Left cardiac atrium (tissue), 4 donors: Measurements from ENCODE around the gene SIGMAR1. TPM values are rescaled to one million over a fixed set of nuclear protein-coding genes. Genes with fewer than 3 reads are reported as not detected.

Source experiments
- ATAC-seq, 2 donors: fragments of 200-7000 bp; cut with Tn5 transposase; one replicate each; pipeline ENCODE4 v1.9.1; 2020; ENCODE audit warnings: mild to moderate bottlenecking in 2 of 2, moderate library complexity in 2 of 2
- DNase-seq: peaks from one replicate; pipeline ENCODE4 v3.0.0-alpha.2; 2020
- intact Hi-C, 2 donors: fragments of 100-400 bp; cut with DNase I; formaldehyde crosslinking; loops; one replicate each; pipeline versions ENCODE4 v1.14.1 to v1.15.1; 2022 to 2023
- long read RNA-seq: library from polyadenylated mRNA; unstranded; transcript quantifications from one replicate; pipeline ENCODE4 v2.0.0, GENCODE V29; 2021
- total RNA-seq, 2 donors: library from RNA; stranded (reverse); fragmentation: NEBNext Ultra II Directional; extraction: Animal tissue kit (Norgen Biotek cat#: 25700); gene quantifications; one replicate each; pipeline ENCODE4 v1.2.1, GENCODE V29; 2021
- donor health status: DM: no; HTN: yes; CAD: no.
- donor health status: DM: no; HTN: yes; CAD: no; lungs with severe emphysema.
- donor health status: DM: yes; HTN: yes; CAD: no.
- donor health status: Dilated cardiomyopathy.

Gene SIGMAR1
- total RNA-seq, result 10 to 100 TPM; 31.8 to 33.3 TPM
- long read RNA-seq, transcript SIGMAR1-201 (4 exons, 1,656 nt), result major isoform, 82 of 92 reads
- long read RNA-seq, partial matches to known transcripts, result 1 of 92 reads
- long read RNA-seq, other reads (novel, unspliced or antisense), result 5 of 92 reads

DNA sequence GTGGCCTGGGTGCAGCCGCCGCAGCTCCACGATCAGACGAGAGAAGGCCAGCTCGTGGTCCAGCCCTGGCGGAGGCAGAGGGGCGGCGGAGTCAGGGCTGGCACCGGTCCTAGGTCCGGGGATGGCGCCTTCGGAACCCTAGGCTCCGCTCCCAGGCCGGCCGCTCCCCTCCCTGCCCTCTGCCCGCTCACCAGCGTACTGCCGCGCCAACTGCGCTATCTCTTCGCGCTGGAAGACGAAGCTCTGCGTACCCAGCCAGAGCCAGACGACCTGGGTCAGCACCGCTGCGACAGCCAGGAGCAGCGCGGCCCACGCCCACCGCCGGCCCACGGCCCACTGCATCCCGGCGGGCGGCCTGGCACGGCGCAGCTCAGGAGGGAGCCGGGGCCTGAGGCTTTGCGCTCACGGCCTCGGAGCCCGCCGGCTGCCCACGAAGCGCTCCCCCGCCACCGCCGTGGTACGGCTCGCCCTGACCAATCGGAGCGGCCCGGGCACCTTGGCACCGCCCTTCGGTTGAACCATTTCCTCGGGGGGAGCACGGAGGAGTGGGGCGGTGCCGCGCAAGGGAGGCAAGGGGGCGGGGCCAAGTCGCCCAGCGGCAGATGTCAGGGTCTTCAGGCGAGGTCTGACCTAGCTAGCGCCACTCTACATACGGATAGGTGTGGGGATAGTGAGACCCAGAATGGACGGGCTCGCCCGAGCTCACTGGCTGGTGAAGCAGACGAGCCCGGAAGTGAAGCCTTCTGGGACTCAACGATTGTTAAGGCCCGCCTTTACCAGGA lies at the start of gene SIGMAR1:
Gene SIGMAR1 (minus strand): TSS at position 432 of the 782 bp plus-strand sequence. CDS start 90 bp downstream, at position 342.
- peak; percentile 95 for DNase-seq
- intact Hi-C loops, result no loop called here
- ATAC-seq, result peak; percentile 96 to 98

DNA sequence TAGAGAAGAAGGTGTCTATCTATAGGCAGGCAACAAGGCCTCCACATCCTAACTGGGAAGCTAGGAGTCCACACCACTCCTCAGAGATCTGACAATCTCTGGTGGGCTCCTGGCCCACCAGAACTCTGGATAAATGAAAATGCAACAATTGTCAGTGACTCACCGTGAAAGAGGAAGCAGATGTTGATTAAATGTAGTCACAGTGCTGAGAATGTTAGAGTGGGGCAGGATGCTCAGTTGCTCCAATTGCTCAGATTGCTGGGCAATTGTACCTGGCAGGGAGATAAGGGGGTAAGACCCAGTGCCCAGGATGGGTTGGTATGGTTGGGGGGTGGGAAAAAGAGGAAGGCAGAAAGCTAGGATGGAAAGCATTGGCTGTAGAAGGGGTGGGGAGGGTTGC lies 49.1 kb upstream of the SIGMAR1 start:
- intact Hi-C loops, result no loop called here

DNA sequence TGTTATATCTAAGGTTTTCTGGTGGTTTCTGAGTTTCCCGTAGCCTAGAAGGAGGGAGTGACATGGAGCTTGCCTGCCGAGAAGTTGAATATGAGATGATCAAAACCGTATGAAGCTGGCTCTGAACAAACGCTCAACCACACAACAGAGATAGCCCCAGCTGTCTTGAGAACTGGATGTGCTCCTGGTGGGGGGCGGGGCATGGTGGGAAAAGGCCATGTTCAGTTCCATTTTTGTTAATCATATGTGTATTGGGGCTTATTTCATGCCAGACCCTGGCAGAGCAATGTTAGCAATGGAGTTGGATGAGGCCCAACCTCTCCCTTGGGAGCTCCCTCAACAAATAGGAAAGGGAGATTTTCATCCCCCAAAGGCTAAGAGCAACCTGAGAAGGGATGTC lies 48.6 kb upstream of the SIGMAR1 start:
- ATAC-seq (peak; percentile 40 to 61), DNase-seq (peak; percentile 69)
- intact Hi-C loops, result no loop called here

More for the DNA sequence above, 49.1 kb upstream of the SIGMAR1 start:
- no peak for ATAC-seq
- DNase-seq, result no peak

DNA sequence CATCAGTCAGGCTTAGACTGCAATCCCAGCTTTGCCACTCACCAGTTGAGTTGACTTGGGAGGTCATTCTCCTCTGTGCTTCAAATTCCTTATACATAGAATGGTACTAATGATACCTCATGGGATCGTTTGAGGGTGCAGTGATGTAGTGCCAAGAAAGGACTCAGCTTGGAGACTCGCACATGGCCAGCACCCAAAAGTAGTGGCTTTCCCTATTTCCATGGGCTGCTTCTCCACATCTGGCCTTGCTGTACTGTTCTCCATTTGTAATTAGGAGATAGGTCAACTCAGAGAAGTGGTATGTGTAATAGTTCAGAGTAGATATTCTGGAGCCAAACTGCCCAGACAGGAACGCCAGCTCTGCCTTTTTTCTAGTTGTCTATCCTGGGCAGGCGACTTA lies 48.0 kb upstream of the SIGMAR1 start:
- intact Hi-C loops, result no loop called here
- DNase-seq (no peak), ATAC-seq (peak in 1 of 2 donors; percentile 35)

DNA sequence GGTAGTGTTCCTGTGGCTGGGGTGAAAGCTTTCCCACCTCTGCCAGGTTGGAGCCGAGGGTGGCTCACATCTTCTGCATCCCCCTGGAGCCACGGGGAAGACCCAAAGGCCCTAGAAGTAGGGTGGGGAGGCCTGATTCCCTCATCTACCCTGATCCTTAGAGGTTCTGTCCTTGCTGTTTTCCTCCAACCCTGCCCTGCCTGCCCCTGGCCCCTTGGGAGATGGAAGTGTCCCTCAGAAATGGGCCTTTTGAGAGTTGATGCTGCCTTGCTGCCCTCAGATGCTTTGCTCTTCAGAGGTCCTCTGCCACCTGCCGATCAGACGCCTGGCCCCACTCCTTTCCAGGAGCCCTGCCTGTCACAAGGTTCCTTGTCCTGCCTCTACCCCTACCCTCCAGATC lies 47.2 kb upstream of the SIGMAR1 start:
- intact Hi-C loops, result no loop called here
- DNase-seq (no peak), ATAC-seq (no peak)

DNA sequence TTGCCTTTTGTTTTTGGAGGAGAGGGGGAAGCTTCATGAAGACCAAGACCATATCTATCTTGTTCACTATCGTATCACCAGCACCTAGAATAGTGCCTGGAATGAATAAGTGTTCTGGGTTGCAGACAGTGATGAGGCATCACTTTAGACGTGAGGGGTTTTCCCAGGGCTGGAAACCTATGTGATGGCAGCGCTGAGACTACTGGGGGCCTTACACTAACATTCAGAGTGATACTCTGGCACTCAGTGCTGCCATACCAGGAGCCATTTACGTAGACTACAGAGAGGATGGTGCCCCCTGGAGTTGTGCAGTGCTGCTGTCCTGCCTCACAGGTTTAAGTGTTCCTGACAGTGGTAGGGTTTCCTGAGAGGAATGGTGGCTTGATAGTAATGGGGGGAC lies 46.6 kb upstream of the SIGMAR1 start:
- no peak for ATAC-seq
- intact Hi-C loops, result no loop called here
- no peak for DNase-seq

DNA sequence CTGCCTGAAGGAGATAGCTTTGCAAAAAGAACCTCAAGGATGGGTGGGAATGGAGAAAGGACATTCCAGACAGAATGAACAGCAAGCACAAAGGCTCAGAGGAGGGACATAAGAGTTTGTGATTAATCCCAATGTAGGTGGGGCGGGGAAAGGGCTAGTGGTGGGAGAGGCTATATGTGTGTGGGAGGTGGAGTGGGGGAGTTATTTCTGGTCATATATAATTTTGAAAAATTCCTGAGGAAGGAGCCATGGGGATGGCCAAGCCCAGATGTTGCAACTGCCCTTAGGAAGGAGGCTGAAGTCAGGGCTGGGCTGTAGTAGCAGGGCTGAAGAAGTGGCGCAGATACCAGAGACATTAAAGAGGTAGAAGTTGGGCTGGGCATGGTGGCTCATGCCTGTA lies 38.3 kb upstream of the SIGMAR1 start:
- ATAC-seq, result peak in 1 of 2 donors; percentile 17
- no peak for DNase-seq
- intact Hi-C loops, result no loop called here

DNA sequence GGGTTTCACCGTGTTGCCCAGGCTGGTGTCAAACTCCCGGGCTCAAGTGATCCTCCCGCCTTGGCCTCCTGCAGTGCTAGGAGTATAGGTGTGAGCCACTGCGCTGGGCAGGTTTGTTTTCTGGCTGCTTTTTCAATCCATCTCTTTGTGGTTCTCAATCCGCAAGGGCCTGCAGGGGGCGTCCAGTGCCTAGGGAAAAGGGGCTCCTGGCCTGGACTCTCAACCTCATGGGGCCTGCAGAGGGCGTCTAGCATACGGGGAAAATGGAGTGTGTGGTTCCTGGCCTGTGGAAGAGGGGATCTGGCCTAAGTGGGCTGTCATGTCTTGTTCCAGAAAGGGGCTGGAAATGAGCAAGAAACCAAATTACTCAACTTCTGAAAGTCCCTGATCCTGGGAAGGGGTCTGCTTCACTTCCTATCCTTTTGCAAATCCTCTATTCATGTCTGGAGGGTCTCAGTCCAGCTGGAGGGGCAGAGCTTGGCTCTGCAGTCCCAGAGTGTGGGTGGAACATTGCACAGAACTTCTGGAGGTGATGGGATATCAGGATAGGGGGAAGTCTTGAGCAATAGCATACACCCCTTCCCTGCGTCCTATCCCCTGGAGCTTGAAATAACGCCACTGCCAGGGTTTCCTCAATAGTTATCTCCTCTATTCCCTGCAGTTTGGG lies 37.6 kb upstream of the SIGMAR1 start:
- intact Hi-C loops, result no loop called here
- peak; percentile 70 to 86 for ATAC-seq
- peak; percentile 74 for DNase-seq

DNA sequence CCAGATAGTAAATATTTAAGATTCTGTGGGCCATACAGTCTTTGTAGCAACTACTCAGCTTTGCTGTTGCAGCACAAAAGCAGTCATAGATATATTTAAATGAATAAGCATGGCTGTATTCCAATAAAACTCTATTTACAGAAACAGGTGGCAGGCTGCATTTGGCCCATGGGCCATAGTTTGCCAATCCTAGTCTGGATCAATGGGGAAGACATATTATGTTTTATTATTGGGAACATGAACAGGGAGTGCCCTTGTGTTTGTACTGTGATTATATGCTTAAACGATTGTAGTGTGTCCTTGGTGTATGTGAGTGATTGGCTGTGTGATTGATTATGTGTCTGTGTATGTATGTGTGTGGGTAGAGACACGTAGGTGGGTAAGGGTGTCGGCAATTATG lies 36.9 kb upstream of the SIGMAR1 start:
- no peak for ATAC-seq
- no peak for DNase-seq
- intact Hi-C loops, result no loop called here

DNA sequence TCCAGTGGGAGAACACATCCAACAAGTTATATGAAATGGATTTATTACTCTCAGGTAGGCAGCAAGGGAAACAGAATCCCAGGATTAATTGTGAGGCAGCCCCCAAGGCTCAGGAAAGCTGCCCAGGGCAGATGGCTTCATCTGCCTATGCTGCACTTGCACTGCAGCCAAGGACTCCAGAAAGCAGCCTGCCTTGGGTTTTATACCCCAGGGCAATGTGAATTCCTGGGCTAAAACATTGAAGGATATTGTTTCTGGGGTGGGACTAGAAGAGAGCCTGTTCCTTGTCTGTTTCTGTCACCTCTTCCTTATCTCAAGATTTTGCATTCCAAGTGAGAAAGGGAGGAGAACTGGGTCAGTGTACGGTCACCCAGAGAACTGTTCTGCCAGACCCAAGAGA lies 33.7 kb upstream of the SIGMAR1 start:
- intact Hi-C loops, result no loop called here
- ATAC-seq (no peak), DNase-seq (no peak)

DNA sequence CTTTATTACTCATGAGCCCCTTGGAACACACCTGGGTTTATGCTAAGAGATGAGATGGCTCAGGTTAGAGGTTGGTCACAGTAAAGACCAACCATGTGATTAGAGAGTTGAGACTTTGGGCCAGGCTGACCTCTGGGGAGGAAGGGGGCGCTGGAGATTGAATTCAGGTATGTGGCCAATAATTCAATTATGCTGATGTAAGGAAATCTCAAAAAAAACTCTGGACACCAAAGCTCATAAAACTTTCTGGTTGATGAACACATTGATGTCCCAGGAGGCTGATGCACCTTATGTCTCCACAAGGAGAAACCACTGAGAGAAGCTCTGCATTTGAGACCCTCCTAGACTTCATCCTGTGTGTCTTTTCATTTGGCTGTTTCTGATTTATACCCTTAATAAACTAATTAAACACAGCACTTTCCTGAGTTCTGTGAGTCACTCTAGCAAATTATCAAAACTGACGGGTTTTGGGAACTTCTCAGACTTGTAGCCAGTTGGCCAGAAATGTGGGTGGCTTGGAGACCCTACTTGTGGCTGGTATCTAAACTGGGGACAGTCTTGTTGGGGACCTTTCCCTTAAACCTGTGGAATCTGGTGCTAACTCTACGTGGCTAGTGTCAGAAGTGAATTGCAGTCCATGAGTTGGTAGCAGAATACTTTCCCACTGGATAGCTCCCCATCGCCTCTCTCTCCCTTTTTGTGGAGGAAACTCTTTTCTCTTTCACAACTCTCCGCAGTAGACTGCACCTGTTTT lies 32.4 kb upstream of the SIGMAR1 start:
- DNase-seq, result no peak
- intact Hi-C loops, result loop anchor here in 1 of 2 donors (5.0 kb wide), 1 partner anchor 32 kb away; no protein-coding TSS in a partner anchor
- ATAC-seq, result no peak

DNA sequence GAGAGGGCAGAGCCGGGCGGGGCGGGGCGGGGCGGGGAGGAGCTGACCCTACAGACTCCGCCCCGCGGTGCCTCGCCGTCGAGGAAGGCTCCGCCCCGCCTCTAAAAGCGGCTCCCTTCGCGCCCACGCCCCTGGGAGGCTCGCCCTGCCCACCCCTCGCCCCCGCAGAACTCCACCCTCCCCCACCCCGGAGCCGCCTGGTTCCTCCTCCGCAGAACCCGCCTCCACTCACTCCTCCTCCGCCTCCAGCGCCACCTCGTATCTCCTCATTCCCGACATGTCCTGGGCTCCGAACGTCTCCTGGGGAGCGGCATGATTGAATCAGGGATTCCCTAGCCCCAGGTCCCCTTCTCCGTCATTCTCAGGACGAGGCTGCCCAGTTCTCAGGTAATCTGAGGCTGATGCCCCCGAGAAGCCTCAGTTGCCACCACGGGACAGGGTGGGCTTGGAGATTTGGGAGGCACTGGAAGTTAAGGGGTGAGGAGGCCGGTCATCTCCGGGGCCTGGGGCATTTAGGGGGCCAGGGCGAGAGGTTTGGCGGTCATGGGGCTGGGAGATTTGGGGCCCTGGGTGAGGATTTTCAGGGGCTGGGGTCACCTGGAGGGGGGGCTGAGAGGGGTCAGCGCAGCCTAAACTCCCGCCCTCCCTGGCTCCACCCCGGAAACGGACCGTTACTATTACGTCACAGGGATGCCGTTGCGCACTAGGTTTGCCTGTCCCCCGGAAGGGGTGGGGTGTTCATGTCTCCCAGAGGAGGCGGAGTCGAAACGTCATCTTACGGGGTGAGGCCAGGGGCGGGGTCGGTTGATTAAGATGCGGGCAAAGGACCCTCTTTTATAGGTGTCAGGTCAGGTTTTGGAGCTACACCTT lies 28.0 kb upstream of the SIGMAR1 start:
- intact Hi-C loops, result loop anchor here in 1 of 2 donors (5.0 kb wide), 1 partner anchor 37 kb away; no protein-coding TSS in a partner anchor
- ATAC-seq (peak; percentile 90 to 92), DNase-seq (peak; percentile 95)

DNA sequence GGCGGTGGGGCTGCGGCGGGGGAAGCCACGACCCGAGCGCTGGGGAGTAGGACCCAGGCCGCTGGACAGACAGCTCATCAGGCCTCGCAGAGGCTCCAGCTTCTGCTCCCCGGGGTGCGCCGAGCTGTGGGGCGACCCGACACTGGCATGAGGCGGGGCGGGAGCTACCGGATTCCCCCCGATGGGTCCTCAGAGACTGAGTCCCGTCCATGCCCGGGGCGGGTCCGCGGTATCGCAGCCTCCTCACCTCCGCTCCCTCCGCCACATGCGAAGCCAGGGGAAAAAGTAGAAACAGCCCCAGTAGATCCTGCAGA lies 27.4 kb upstream of the SIGMAR1 start:
- intact Hi-C loops, result loop anchor here in 1 of 2 donors (5.0 kb wide), 1 partner anchor 37 kb away; no protein-coding TSS in a partner anchor
- ATAC-seq (no peak), DNase-seq (no peak)

DNA sequence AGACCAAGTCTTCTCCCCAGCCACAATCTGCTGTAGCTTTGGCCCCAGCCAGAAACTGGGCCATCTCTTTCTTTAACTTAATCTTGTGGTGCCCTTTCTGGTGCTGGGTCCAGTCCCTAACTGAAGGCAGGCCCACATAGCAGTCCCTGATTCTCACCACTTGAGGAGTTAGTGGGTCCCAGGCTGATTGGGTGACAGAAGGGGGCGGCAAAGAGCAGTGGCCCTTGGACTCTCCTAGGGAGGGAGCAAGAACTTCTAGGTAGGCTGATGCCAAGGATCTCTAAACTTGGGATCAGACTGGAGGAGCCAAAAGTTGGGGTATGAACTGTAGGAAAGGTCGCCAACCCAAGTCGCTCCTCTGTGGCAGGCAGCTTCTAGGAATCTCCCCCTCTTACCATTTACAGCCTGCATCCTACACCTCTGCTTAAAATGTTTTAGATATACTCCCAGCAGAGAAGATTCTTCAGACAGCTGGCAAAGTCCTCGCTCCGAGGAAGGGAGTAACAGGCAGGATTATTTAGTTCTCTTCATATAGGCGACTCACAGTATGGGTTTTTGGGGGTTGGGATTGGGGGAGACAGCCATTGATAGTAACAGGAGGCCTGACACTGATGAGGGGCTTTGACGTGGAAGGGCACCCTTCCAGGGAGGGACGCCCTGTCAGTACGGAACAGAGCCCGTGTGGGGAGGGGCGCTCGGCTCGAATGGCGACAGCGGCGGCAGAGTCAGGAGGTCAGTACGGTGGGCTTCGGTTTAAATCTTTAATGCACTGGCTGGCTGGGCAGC lies 26.9 kb upstream of the SIGMAR1 start:
- intact Hi-C loops, result loop anchor here in 1 of 2 donors (5.0 kb wide), 1 partner anchor 38 kb away; no protein-coding TSS in a partner anchor
- DNase-seq (peak; percentile 81), ATAC-seq (peak; percentile 44 to 48)

DNA sequence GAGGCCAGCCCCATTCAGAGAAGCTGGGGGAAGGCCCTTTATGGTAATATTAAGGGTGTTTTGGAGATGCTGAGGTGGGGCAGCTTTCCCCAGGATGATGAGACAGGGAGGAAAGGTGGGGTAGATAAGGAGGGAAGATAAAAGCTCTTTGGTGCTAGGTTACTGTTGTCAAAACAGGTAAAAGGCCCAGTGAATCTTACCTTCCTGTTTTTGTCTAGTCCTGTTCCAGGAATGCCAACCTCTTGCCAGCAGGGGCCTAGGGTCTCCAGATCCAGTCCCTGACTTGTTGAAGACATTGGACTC lies 25.7 kb upstream of the SIGMAR1 start:
- DNase-seq, result no peak
- intact Hi-C loops, result no loop called here
- ATAC-seq, result no peak

DNA sequence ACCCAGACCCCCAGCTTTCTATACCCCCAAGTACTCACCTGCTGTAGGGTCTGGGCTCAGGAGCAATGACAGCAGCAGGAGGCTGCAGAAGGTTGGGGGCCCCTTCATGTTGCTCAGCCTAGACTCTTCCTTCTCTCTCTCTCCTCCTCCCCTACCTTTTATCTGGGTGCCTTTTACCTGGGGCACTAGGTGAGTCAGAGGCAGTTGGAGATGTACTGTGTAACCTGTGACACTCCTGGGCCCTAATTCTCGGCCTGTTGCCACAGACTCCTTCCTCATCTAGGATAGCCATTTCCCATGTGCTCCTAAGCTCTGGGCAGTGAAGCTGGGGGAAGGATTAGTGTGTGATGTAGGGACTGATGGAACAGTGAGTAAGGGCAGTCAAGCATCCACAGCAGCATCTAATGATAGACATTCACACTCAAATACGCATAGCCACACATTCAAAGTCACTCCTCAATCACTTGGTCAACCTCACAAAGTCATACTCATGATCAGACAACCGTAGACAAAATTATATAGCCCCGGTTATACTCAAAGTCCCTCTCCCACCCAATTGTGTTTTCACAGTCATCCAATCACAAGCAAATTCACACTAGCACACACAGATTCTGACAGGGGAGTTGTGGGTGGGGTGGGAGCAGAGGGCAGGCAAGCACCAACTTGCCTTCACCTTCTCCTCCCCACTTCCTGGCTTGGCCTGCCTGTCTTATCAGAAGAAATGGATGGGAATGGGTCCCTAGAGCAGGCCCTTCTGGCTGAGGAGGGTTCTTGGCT lies 25.1 kb upstream of the SIGMAR1 start, which contains the start of gene CCL27:
Gene CCL27 (minus strand): TSS at position 132 of the 777 bp plus-strand sequence. CDS start 24 bp downstream, at position 108.
- ATAC-seq (no peak), DNase-seq (no peak)
- intact Hi-C loops, result no loop called here

DNA sequence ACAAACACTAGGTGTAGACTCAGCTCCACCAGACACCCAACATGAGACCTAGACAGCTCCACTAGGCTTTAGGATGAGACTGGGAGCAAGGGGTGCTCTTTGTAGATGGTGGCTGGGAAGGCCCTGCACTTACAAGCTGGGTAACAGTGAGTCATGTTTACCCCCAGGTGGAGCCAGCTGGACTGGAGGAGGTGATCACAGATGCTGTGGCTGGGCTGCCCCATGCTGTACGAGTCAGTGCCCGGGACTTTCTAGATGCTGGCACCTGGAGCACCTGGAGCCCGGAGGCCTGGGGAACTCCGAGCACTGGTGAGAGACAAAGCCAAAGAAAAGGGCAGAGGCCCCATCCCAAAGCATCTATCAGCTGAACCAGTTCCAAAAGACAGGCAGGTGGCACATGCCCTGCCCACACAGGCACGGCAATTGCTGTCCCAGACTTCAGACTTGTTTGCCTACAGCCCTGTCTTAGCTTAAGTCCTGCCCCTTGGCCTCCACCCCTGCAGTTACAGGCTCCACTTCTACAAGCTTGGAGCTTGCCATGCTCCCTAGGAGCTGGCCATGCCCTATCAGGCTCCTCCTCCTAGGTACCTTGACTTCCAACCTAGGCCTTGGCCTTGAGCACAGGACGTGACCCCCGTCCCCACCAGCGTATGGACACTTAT lies 22.1 kb upstream of the SIGMAR1 start:
- intact Hi-C loops, result no loop called here
- ATAC-seq, result no peak
- no peak for DNase-seq
